Measurements from ENCODE around the gene LRP3.
"Not testable (repeated sequence)": the region's sequence is repeated elsewhere in the genome, so short reads cannot be mapped to it uniquely, and the experiment has no call there.

The LRP3 gene

DNA sequence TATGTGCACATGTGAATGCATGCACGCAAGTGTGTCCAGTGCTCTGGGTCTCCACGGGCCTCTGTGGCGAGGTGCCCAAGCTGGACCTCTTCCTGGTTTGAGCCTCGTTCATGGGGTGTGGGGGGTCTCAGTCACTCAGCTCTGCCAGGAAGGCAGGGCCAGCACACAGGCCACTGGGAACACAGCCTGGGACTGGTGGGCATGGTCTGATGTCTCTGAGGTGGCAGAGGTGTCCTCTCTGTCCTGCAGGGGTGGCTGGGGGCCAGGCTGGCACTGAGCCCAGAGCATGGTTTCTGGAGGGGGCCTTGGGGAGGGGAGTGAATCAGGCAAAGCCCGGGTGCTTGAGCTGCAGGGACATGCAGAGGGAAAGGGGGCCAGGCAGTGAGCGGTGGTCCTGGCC is 9.4 kb downstream of the LRP3 start:
- no peak for DNase-seq

GRCh38 chr19:33204136-33204973 is 10.2 kb downstream of the LRP3 start:
- DNase-seq = no peak

DNA sequence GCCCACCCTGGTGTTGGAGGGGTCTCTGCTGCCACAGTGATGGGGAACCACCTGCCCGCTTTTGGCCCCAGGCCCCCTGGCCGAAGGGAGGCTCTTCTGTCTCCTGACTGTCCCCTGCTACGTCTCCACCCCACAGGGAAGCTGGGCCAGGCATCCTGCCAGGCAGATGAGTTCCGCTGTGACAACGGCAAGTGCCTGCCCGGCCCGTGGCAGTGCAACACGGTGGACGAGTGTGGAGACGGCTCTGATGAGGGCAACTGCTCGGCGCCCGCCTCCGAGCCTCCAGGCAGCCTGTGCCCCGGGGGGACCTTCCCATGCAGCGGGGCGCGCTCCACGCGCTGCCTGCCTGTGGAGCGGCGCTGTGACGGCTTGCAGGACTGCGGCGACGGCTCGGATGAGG is 11.0 kb downstream of the LRP3 start:
- no peak for DNase-seq

DNA sequence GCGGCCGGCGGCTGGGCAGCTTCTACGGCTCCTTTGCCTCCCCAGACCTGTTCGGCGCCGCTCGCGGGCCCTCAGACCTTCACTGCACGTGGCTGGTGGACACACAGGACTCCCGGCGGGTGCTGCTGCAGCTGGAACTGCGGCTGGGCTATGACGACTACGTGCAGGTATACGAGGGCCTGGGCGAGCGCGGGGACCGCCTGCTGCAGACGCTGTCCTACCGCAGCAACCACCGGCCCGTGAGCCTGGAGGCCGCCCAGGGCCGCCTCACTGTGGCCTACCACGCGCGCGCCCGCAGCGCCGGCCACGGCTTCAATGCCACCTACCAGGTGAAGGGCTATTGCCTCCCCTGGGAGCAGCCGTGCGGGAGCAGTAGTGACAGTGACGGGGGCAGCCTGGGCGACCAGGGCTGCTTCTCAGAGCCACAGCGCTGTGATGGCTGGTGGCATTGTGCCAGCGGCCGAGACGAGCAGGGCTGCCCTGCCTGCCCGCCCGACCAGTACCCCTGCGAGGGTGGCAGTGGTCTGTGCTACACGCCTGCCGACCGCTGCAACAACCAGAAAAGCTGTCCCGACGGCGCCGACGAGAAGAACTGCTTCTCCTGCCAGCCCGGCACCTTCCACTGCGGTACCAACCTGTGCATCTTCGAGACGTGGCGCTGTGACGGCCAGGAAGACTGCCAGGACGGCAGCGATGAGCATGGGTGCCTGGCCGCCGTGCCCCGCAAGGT is 11.6 kb downstream of the LRP3 start:
- DNase-seq = no peak

DNA sequence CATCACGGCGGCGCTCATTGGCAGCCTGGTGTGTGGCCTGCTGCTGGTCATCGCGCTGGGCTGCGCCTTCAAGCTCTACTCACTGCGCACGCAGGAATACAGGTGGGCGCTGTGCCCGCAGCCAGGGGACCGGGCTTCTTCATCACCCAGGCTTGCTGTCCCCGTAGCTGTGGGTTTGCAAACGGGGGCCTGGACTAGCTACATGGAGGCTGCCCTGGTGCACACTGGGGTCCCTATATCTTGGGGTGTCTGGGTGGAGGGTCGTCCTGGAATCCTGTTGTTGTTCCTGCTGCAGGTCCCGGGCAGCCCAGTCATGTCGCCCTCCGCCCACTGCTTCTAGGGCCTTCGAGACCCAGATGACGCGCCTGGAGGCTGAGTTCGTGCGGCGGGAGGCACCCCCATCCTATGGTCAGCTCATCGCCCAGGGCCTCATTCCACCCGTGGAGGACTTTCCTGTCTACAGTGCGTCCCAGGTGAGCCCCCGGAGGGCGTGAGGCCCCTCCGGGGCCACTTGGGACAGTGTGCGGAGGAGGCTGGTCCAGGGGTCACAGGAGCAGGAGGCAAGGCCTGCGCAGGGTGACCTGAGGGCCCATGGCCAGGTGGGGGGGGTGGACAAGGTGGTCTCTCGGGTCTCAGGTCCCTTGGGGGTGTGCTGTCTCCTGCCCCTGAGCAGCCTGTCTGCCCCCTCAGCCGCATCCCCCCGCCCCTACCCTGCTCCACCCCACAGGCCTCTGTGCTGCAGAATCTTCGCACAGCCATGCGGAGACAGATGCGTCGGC is 12.3 kb downstream of the LRP3 start:
- no peak for DNase-seq

DNA sequence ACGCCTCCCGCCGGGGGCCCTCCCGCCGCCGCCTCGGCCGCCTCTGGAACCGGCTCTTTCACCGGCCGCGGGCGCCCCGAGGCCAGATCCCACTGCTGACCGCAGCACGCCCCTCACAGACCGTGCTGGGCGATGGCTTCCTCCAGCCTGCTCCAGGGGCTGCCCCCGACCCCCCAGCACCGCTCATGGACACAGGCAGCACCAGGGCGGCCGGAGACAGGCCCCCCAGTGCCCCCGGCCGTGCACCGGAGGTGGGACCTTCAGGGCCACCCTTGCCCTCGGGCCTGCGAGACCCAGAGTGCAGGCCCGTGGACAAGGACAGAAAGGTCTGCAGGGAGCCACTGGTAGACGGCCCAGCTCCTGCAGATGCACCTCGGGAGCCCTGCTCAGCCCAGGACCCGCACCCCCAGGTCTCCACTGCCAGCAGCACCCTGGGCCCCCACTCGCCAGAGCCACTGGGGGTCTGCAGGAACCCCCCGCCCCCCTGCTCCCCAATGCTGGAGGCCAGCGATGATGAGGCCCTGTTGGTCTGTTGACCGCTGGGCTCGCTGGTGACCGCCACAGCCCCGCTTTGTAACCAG is 13.0 kb downstream of the LRP3 start:
- DNase-seq = no peak

DNA sequence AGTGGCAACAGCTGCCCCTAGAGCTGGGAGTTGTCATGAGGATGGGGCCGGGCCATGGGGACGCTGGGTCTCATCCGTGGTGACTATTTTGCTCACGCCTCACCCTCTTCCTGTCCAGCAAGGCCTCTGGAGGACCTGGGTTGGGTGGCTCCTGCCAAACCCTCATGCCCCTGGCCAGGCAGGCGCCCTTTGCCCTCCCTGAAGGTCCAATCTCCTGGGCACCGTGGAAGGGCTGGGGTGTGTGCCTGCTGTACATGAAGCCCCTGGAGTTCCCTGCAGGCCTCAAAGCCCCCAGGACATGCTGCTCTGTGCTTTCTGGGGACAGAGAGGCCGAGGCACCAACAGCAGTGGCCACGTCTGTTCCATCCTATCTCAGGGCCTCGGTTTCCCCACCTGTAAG is 13.8 kb downstream of the LRP3 start:
- DNase-seq = no peak

DNA sequence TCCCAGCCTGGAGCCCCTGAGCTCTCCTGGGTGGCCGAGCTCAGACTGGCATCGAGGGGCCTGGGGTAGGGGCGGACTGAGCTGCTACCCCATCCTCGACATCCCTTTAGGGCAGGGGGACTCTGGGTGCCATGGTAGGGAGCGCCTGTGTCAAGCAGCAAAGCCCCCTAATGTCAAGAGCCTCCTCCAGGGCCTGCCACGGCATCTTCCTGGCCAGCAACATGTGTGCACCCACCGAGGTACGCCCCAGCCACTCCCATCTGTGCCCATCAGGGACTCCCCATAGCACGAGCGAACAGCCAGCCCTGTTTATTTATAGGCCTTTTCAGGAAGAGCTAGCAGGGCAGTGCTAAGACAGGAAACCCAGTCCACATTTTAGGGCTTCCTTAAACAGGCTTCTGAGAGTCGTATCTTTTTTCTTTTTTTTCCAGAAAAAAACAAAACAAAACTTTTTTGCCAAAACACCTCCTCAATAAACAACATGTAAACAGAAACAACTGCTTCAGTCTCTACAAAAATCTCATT is 14.3 kb downstream of the LRP3 start:
- DNase-seq = no peak

DNA sequence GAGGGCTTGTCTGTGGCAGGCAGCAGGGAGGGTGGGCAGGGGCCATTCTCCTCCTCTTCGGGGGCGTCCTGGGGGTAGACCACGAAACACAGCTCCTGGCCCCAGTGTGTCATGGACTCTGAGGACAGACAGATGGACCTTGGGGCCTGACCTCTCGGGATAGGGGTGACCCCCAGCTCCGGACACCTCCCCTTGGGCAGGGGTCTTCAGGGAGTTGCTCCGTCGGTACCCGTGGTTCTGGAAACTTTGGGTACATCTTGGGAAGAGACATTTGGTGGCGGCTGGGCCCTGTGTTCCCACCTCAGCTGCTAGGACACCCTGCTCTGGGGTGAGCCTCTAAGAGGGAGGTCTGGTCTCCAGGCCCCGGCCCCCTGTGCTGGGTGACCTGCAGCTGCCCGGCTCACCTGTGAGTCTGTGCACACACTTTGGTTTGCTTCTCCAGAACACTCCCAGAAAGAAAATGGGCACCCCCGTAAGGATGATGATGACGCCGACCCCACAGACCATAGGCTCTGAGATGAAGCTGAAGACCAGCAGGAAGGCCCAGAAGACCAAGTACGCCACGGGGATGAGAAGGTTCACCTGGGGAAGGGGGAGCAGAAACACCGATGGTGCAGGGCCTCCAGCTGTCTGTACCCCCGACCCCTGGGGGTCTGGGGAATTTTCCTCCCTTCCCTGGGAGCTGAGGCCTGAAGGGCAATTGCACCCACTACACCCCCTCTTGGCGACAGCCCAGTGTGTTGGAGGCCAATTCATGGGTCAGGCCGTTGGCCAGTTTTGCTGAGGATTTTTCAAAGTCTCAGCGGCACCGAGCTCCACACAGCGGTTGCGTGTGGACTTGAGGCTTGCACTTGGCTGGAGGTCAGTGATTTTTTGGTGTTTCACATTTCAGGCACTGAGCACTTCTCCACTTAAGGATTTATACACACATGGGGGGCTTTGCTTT is 15.0 kb downstream of the LRP3 start:
- DNase-seq = no peak

DNA sequence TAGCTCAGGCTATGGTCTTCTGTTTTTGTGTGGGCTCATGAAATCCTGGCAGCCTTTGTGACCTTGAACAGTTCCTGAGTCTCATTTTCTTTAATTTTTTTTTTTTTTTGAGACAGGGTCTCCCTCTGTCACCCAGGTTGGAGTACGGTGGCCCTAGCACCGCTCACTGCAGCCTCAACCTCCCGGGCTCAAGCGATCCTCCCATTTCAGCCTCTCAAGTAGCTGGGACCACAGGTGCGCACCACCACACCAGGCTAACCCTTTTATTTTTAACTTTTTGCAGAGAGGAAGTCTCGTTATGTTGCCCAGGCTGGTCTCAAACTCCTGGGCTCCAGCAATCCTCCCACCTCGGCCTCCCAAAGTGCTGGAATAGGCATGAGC is 15.7 kb downstream of the LRP3 start:
- DNase-seq = not testable (repeated sequence)

- no peak for DNase-seq
Measured at GRCh38 chr19:33210266-33210940, 16.3 kb downstream of the LRP3 start.

GRCh38 chr19:33211794-33212435 is 17.8 kb downstream of the LRP3 start:
- DNase-seq = no peak

DNA sequence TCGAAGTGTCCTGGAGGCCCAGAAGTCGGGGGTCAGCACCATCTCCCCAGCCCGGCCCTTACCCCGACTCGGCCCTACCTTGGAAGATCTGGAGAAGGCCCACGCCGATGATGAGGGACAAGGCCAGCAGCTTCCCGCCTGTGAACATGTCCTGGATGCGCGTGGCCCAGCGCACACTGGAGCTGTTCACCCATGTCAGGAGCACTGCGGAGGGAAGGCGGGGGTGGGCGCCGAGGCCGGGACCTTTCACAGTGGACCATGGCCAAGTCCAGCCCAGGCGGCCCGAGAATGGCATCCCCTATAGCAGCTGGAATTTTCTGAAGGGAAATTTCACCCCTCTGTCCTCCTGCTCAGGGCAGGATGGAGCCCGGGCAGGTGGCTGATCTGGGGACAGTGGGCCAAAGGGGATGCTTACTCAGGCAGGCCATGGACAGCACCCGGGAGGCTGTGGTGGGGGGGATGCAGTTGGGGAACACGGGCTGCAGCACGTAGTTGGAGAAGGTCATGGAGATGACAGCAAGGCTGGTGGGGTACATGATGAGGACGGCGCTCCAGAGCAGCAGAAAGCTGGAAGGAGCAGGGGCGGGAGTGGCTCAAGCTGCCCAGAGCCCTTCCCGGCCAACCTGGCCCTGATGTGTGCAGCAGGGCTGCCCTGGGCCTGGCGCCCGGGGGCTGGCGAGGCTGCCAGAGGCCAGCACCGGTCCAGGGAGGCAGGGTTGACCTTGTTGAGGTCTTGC is 18.5 kb downstream of the LRP3 start:
- no peak for DNase-seq

GRCh38 chr19:33214596-33214995 is 20.5 kb downstream of the LRP3 start:
- no peak for DNase-seq

DNA sequence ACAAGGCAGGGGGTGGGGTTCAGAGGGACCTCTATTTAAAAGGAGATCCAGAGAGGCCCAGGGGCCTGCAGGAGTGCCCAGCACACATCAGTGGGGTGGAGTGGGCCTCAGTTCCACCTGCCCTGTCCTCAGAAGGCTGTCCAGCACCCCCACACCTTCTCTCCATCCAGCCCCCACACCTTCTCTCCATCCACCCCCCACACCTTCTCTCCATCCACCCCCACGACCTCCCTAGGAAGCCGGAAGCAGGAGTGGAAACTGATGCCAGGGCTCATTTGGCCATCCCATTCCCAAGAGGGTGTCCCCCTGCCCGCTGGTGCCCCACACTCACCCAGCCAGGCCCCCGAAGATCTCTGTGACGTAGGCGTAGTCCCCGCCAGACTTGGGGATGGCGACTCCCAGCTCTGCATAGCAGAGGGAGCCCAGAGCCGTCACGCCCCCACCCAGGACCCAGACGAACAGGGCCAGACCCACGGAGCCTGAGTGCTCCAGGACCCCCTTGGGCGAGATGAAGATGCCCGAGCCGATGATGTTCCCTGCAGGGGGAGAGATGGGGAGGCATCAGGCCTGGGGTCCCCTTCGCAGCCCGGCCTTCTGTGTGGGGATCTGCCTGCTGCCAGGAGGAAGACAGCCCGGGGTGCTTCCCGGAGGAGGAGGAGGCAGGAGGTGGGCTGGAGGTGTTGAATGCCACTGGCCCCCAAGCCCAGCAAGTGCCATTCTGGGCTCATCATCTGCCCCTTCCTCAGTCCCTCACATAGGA is 21.5 kb downstream of the LRP3 start:
- no peak for DNase-seq

DNA sequence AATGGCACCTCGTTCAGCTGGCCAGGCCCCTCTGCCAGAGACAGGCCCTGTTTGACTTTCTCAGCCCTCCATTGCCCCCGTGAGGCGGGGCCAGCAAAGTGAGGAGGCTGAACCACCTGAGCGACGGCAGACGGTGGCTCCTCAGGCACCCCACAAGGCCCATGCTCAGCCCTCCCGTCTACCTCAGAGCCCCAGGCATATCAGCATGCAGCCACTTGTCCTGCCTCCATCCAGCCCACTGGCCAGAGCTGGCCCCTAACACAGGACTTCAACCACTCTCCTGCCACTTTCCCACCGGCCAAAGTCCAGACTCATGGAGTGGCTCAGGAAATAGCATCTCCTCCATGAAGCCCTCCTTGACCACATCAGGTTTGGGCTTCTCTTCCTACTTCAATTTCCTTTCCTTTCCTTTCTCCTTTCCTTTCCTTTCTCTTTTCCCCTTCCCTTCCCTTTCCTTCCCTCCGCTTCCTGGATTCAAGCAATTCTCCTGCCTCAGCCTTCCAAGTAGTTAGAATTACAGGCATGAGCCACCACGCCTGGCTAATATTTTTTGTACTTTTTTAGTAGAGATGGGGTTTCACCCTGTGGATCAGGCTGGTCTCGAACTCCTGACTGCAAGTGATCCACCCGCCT is 22.2 kb downstream of the LRP3 start:
- no peak for DNase-seq

DNA sequence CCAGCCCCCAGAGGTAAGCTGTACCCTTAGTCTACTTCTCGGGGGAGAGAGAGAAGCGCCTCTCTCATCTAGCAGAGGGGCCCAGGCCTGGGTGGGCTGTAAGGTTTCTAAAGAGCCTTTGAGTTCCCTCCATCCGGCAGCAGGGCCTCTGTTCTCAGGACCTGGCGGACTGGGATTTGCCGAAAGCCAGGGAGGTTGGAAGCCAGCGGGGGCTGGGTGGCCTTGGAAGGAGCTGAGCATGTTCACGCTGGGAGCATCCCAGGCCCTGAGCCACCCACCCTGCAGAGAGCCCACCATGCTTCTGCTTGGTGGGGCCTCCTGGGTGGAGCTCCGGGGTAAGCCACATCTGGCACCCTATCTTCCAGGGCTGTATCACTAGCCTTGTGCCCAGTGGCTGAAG is 23.8 kb downstream of the LRP3 start:
- no peak for DNase-seq

GRCh38 chr19:33219261-33219815 is 25.2 kb downstream of the LRP3 start:
- no peak for DNase-seq
